ENCODE results near the gene PGA3.
"Not testable (repeated sequence)": the region's sequence is repeated elsewhere in the genome, so short reads cannot be mapped to it uniquely, and the experiment has no call there.

Gene PGA3

DNA sequence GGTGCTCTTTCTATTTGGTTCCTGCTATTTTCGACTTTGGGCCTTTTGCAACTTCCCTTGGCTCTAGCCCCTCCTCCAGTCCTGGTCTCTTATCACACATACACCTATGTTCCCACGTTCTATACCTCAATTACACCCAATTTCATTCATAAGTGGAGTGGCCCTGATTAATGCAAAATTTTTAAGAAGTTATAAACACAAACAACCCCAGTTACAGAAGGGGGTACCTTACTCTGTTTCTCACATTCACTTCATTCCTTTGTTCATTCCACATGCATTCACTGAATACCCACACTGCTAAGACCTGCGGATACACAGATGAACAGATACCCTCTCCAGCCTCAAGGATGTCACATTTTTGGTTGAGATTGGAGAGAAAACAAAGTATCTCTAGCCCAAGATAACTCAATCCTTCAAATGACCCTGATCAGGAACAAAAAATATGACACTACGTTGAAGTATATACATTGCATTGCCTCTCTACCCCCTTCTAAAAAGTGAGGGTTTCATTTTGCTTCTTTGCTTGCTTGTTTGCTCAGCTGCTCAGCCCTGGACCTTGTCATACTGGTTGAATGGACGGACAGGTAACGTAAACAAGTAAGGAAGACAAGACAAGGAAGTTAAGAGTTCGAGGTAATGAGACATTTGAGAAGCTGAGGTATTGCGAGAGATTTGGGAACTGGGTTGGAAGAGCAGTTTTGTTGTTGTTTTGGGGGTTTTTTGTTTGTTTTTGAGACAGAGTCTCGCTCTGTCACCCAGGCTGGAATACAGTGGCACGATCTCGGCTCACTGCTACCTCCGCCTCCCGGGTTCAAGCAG, 38.5 kb upstream of the PGA3 start:
- no peak for DNase-seq (ENCODE audit: low read depth)
- TF ChIP-seq, protein P1, sequence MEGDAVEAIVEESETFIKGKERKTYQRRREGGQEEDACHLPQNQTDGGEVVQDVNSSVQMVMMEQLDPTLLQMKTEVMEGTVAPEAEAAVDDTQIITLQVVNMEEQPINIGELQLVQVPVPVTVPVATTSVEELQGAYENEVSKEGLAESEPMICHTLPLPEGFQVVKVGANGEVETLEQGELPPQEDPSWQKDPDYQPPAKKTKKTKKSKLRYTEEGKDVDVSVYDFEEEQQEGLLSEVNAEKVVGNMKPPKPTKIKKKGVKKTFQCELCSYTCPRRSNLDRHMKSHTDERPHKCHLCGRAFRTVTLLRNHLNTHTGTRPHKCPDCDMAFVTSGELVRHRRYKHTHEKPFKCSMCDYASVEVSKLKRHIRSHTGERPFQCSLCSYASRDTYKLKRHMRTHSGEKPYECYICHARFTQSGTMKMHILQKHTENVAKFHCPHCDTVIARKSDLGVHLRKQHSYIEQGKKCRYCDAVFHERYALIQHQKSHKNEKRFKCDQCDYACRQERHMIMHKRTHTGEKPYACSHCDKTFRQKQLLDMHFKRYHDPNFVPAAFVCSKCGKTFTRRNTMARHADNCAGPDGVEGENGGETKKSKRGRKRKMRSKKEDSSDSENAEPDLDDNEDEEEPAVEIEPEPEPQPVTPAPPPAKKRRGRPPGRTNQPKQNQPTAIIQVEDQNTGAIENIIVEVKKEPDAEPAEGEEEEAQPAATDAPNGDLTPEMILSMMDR (IDR thresholded peaks at IDR 0.05; ENCODE audit: insufficient read depth, low read depth, low read length, missing control alignments), result no peak
- H3K4me3 ChIP-seq (ENCODE audit: low read depth, low read length), result no peak overlapping the region

DNA sequence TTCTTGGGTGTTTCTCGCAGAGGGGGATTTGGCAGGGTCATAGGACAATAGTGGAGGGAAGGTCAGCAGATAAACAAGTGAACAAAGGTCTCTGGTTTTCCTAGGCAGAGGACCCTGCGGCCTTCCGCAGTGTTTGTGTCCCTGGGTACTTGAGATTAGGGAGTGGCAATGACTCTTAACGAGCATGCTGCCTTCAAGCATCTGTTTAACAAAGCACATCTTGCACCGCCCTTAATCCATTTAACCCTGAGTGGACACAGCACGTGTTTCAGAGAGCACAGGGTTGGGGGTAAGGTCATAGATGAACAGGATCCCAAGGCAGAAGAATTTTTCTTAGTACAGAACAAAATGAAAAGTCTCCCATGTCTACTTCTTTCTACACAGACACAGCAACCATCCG, 37.5 kb upstream of the PGA3 start:
- DNase-seq (ENCODE audit: low read depth), result not testable (repeated sequence)

DNA sequence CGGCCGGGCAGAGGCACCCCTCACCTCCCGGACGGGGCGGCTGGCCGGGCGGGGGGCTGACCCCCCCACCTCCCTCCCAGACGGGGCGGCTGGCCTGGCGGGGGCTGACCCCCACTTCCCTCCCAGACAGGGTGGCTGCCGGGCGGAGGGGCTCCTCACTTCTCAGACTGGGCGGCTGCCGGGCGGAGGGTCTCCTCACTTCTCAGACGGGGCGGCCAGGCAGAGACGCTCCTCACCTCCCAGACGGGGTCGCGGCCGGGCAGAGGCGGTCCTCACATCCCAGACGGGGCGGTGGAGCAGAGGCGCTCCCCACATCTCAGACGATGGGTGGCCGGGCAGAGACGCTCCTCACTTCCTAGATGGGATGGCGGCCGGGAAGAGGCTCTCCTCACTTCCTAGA, 37.0 kb upstream of the PGA3 start:
- DNase-seq (ENCODE audit: low read depth); H3K4me3 ChIP-seq (ENCODE audit: low read depth, low read length): not testable (repeated sequence)

More for the DNA sequence above, 37.5 kb upstream of the PGA3 start:
- not testable (repeated sequence) for H3K4me3 ChIP-seq (ENCODE audit: low read depth, low read length)

DNA sequence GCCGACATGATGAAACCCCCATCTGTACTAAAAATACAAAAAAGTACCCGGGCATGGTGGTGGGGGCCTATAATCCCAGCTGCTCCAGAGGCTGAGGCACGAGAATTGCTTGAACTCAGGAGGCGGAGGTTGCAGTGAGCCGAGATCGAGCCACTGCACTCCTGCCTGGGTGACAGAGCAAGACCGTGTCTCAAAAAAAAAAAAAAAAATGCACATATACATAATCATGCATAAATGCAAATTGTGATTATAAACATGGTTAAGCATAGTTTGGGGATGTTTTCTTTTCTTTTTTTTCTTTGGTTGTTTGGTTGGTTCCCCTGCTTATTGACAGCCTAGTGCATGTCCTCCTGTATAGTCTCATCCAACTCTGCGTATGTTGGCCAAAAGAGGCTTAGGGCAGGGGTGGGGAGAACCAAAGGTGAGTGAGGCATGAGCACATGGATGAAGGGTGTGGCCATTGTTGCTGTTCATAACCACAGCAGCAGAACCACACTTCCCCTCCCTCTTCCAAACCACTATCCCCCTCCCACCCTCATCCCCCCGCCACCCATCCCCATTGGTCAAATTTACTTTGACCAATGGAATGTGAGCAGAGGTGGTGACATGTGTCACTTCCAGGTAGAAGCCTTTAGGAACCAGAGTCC, 35.1 kb upstream of the PGA3 start:
- H3K4me3 ChIP-seq (ENCODE audit: low read depth, low read length), result no peak overlapping the region
- TF ChIP-seq, protein P1 (IDR thresholded peaks at IDR 0.05; ENCODE audit: insufficient read depth, low read depth, low read length, missing control alignments), result no peak
- DNase-seq (ENCODE audit: low read depth), result no peak

DNA sequence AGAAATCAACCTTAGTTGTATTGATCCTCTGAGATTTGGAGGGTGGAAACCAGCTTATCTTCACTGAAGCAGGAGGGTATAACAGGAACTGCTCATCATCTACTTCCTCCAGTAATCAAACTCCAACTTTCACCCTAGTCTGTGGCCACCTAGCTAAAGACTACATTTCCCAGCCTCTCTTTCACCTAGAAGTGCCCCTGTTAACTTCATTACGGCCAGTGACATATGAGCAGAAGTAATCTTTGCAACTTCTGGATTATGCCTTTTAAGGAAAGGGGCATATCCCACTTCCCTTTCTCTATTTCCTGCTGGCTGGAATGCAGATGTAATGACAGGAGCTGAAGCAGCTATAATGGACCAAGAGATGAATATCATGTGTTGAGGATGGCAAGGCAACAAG, 34.5 kb upstream of the PGA3 start:
- TF ChIP-seq, protein P1 (IDR thresholded peaks at IDR 0.05; ENCODE audit: insufficient read depth, low read depth, low read length, missing control alignments), result no peak
- H3K4me3 ChIP-seq (ENCODE audit: low read depth, low read length), result no peak overlapping the region
- no peak for DNase-seq (ENCODE audit: low read depth)

DNA sequence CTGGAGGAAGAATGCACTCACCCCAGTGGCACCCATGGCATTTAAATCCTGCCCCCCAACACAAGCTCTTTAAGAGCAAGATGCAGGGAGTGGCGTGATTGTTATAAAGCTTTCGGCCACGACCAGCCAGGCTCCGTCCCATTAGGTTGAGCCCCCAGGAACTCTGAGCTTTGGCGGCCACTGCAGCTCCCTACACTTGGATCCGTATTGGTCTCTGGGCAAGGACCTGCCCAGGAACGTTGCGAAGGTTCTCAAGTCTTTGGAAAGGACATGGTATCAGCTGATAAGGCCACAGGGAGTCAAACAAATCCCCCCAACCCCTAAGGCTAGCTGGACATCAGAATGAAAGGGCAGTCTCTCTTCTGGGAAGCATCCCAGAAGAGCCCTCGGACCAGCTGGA, 32.7 kb upstream of the PGA3 start:
- TF ChIP-seq, protein P1 (IDR thresholded peaks at IDR 0.05; ENCODE audit: insufficient read depth, low read depth, low read length, missing control alignments), result no peak
- H3K4me3 ChIP-seq (ENCODE audit: low read depth, low read length), result no peak overlapping the region
- DNase-seq (ENCODE audit: low read depth), result no peak

DNA sequence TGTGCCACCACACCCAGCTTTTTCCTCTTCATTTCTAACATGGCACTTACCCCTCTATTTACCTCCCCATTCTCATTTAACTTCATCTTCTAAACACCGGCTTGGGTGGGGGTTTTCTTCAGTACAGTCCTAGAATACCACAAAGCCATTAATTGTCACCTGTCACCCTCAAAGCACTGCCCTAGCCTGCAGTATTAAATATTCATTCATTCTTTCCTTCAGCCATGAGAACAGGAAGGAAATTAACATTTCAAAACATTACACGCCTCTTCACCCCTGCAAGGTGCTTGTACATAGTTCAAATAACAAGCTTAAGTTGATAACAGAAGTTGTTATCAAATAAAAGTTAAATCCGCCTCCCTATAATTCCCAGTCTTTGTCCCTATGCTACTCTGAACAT, 31.4 kb upstream of the PGA3 start:
- no peak overlapping the region for H3K4me3 ChIP-seq (ENCODE audit: low read depth, low read length)
- TF ChIP-seq, protein P1 (IDR thresholded peaks at IDR 0.05; ENCODE audit: insufficient read depth, low read depth, low read length, missing control alignments), result no peak
- no peak for DNase-seq (ENCODE audit: low read depth)

DNA sequence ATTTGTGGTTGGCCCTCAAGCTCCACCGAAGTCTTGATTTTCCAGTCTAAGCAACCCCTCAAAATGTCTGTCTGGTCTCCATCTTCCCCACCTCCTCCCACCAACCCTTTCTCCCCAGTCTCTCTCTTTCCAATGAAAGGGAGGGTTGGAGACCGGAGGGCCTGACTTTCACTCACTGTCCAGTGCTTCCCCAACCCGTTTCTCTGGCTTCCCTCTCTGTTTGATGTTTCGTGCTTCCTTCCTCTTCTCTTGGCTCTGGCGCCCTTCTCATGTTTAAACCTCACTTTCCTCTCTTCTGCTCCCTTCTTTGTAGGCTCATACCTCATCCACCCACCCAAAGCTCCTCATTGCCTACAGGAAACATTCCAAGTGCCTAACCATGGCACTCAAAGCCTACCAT, 31.0 kb upstream of the PGA3 start:
- no peak overlapping the region for H3K4me3 ChIP-seq (ENCODE audit: low read depth, low read length)
- no peak for DNase-seq (ENCODE audit: low read depth)
- TF ChIP-seq, protein P1 (IDR thresholded peaks at IDR 0.05; ENCODE audit: insufficient read depth, low read depth, low read length, missing control alignments), result no peak

All from GM12865 (cell line).